ENCODE results near the gene PRRX1. TPM values are rescaled to one million over a fixed set of nuclear protein-coding genes. Genes with fewer than 3 reads are reported as not detected.

Gene PRRX1
- polyA plus RNA-seq (ENCODE audit: insufficient read length in 4 of 4) = 1 to 10 TPM in 3 of 4 donors, under 1 TPM in 1; 0.91 to 4.5 (median 1.9) TPM

- DNase-seq (ENCODE audit: low read depth in 4 of 4, low spot score in 2 of 4) = no peak
Observed at GRCh38 chr1:170664093-170664827, at the start of gene PRRX1. TSS of gene PRRX1 (plus strand) at chr1:170664131. CDS start at chr1:170664219, 88 bp downstream.

GRCh38 chr1:170617591-170618330 lies 46.2 kb upstream of the PRRX1 start:
- no peak for DNase-seq (ENCODE audit: low read depth in 4 of 4, low spot score in 2 of 4)

- DNase-seq (ENCODE audit: low read depth in 4 of 4, low spot score in 2 of 4) = no peak
Observed at GRCh38 chr1:170618421-170618820, 45.5 kb upstream of the PRRX1 start.

GRCh38 chr1:170619241-170620028 lies 44.5 kb upstream of the PRRX1 start:
- no peak for DNase-seq (ENCODE audit: low read depth in 4 of 4, low spot score in 2 of 4)

- no peak for DNase-seq (ENCODE audit: low read depth in 4 of 4, low spot score in 2 of 4)
Observed at GRCh38 chr1:170620164-170620563, 43.8 kb upstream of the PRRX1 start.

GRCh38 chr1:170623171-170623570 lies 40.8 kb upstream of the PRRX1 start:
- DNase-seq (ENCODE audit: low read depth in 4 of 4, low spot score in 2 of 4) = no peak

GRCh38 chr1:170624146-170624545 lies 39.8 kb upstream of the PRRX1 start:
- DNase-seq (ENCODE audit: low read depth in 4 of 4, low spot score in 2 of 4) = no peak

- DNase-seq (ENCODE audit: low read depth in 4 of 4, low spot score in 2 of 4) = no peak
Observed at GRCh38 chr1:170630977-170631376, 33.0 kb upstream of the PRRX1 start.

GRCh38 chr1:170634293-170634692 lies 29.6 kb upstream of the PRRX1 start:
- DNase-seq (ENCODE audit: low read depth in 4 of 4, low spot score in 2 of 4) = no peak

GRCh38 chr1:170634824-170635410 lies 29.0 kb upstream of the PRRX1 start:
- DNase-seq (ENCODE audit: low read depth in 4 of 4, low spot score in 2 of 4) = no peak

- no peak for DNase-seq (ENCODE audit: low read depth in 4 of 4, low spot score in 2 of 4)
Observed at GRCh38 chr1:170640581-170640980, 23.4 kb upstream of the PRRX1 start.

GRCh38 chr1:170657275-170657853 lies 6.6 kb upstream of the PRRX1 start:
- DNase-seq (ENCODE audit: low read depth in 4 of 4, low spot score in 2 of 4) = no peak

- no peak for DNase-seq (ENCODE audit: low read depth in 4 of 4, low spot score in 2 of 4)
Observed at GRCh38 chr1:170659399-170660035, 4.4 kb upstream of the PRRX1 start.

GRCh38 chr1:170660281-170660713 lies 3.6 kb upstream of the PRRX1 start:
- no peak for DNase-seq (ENCODE audit: low read depth in 4 of 4, low spot score in 2 of 4)

- DNase-seq (ENCODE audit: low read depth in 4 of 4, low spot score in 2 of 4) = no peak
Observed at GRCh38 chr1:170660871-170661645, 2.9 kb upstream of the PRRX1 start.

- no peak for DNase-seq (ENCODE audit: low read depth in 4 of 4, low spot score in 2 of 4)
Observed at GRCh38 chr1:170661646-170662411, 2.1 kb upstream of the PRRX1 start.

GRCh38 chr1:170662561-170663403 lies 1.1 kb upstream of the PRRX1 start:
- DNase-seq (ENCODE audit: low read depth in 4 of 4, low spot score in 2 of 4) = no peak
